Lower leg skin (tissue), 3 donors: ENCODE measurements around the gene CLCNKB.

ENCODE experiments used
- POLR2A ChIP-seq, 2 donors: fragments of 450-650 bp; IDR thresholded peaks; one replicate each; pipeline ENCODE4 v1.6.1; 2016 to 2017; ENCODE audit warnings: antibody characterized with exemption in 2 of 2, mild to moderate bottlenecking in 1 of 2, moderate library complexity in 1 of 2
- TF ChIP-seq, protein P1 (sequence below), 3 donors: fragments of 450-650 bp; IDR thresholded peaks; one replicate each; pipeline ENCODE4 v1.5.1; 2016; ENCODE audit warnings: antibody characterized with exemption in 3 of 3, mild to moderate bottlenecking in 3 of 3, moderate library complexity in 2 of 3

DNA sequence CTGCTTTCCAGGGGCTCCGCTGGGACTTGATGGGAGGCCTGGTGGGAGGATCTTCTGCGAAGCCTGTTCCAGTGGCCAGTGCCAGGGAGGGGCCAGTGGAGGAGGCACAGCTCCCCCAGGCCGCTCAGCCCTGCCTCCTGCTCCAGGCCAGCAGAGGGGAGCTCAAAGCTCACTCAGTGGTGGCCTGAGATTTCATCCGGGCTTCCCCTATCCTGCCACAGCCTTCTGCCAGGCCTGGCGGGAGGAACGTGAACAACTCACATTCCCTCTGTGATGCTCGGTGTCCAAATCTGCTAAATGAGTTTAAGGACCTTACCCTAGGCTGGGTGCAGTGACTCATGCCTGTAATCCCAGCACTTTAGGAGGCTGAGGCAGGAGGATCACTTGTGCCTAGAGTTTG, 3.3 kb downstream of the CLCNKB start:
- TF ChIP-seq, protein P1, sequence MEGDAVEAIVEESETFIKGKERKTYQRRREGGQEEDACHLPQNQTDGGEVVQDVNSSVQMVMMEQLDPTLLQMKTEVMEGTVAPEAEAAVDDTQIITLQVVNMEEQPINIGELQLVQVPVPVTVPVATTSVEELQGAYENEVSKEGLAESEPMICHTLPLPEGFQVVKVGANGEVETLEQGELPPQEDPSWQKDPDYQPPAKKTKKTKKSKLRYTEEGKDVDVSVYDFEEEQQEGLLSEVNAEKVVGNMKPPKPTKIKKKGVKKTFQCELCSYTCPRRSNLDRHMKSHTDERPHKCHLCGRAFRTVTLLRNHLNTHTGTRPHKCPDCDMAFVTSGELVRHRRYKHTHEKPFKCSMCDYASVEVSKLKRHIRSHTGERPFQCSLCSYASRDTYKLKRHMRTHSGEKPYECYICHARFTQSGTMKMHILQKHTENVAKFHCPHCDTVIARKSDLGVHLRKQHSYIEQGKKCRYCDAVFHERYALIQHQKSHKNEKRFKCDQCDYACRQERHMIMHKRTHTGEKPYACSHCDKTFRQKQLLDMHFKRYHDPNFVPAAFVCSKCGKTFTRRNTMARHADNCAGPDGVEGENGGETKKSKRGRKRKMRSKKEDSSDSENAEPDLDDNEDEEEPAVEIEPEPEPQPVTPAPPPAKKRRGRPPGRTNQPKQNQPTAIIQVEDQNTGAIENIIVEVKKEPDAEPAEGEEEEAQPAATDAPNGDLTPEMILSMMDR (IDR thresholded peaks at IDR 0.05) = no peak
- no peak for TF ChIP-seq POLR2A (IDR thresholded peaks at IDR 0.05)
